Activated T-cell treated with anti-CD3 and anti-CD28 coated beads, Interleukin-2, amount 50 U/mL, for 72 hours (primary cell): ENCODE data around the gene VASP. TPM values are rescaled to one million over a fixed set of nuclear protein-coding genes. Genes with fewer than 3 reads are reported as not detected.

ENCODE experiments used
- ATAC-seq, 2 donors: fragments of 150-1000 bp; cut with Tn5 transposase; replicated peaks in 1 of 2; 2 replicates each; pipeline ENCODE4 v1.10.0; 2021; ENCODE audit warnings: moderate library complexity in 2 of 2, mild to moderate bottlenecking in 1 of 2
- DNase-seq, 2 donors: peaks; one replicate each; pipeline ENCODE4 v3.0.0; 2021 to 2022; ENCODE audit warnings: mixed read lengths in 1 of 2
- H3K27ac Mint-ChIP-seq: one replicate; pipeline ENCODE4 v1.8.0; 2022; ENCODE audit warnings: mild to moderate bottlenecking, moderate library complexity, mixed read lengths
- H3K27me3 Mint-ChIP-seq: one replicate; pipeline ENCODE4 v1.8.0; 2022; ENCODE audit warnings: low read depth, mixed read lengths
- H3K36me3 Mint-ChIP-seq, 2 donors: one replicate each; pipeline ENCODE4 v1.8.0; 2022; ENCODE audit warnings: mixed read lengths in 2 of 2, mild to moderate bottlenecking in 1 of 2; ENCODE audit not compliant: insufficient read depth in 2 of 2
- H3K4me1 Mint-ChIP-seq: one replicate; pipeline ENCODE4 v1.8.0; 2022; ENCODE audit warnings: low read depth, mixed read lengths
- H3K4me3 Mint-ChIP-seq, 2 donors: one replicate each; pipeline ENCODE4 v1.8.0; 2022; ENCODE audit warnings: mild to moderate bottlenecking in 2 of 2, mixed read lengths in 2 of 2, moderate library complexity in 2 of 2
- H3K9me3 Mint-ChIP-seq, 2 donors: one replicate each; pipeline ENCODE4 v1.8.0; 2022; ENCODE audit warnings: mixed read lengths in 2 of 2
- total RNA-seq, 2 donors: library from RNA; stranded (reverse); gene quantifications; one replicate each; pipeline ENCODE4 v1.2.3, GENCODE V29; 2022

VASP gene
- total RNA-seq, 2 donors from 2014 or later, result 120 to 133 TPM

DNA sequence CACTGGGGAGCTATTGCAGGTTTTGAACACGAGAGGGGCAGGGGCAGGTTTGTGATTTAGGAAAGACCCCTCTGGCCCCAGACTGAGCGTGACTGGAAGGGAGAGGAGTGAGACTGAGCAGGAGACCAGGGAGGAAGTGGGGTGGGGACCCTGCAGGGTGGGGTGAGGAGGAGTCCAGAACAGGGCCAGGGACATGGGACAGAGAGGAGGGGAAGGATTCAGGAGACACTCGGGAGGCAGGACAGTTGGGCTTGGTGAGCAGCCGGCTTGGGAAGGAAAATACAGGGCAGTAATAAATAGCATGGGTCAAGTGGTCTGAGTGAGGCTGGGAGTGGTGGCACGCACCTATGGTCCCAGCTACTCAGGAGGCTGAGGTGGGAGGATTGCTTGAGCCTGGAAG lies 30.1 kb upstream of the VASP start:
- ATAC-seq, result no peak
- DNase-seq, result no peak
- Mint-ChIP-seq H3K27ac (no peak overlapping the region), H3K27me3 (peaks cover 35% of the 10 kb centered on the region), H3K4me1 (peaks cover 39% of the 10 kb centered on the region), H3K4me3 (peak overlapping the region; percentile 52 to 74), H3K9me3 (no peaks in the 10 kb centered on the region), H3K36me3 (peaks cover 1 to 3% of the 10 kb centered on the region in 2 donors)

DNA sequence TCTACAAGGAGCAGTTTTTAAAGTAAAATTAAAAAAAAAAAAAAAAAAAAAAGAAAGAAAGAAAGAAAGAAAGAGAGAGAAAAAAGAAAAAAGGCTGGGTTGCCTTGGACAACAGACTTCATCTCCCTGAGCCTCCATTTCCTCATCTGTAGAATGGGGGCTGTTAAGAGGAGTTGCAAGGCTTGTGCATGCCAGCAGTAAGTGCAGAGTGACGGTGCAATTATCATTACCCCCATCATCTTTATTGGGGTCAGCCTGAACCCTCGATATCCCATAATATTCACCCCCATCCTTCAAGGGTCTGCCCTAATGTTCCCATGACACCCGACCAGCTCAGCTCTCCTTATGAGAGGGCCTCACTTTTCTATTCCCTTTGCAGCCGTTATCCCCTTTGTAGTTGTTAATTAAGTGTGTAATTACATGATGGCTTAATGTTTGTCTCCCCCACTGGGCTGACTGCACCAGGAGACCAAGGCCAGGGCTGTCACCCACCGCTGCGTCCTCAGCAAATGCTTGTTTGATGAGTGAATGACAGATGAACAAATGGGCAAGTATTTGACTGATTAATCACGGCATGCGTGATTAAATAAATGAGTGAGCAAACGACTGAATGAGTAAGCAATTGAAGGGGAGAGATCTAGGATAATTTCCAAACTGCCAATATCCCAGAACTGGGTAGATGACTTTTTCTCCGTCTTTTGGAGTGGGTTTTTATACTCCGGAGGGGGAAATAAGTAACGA lies 29.4 kb upstream of the VASP start:
- ATAC-seq, result peak; percentile 30
- Mint-ChIP-seq H3K27ac (peak overlapping the region; percentile 99), H3K36me3 (peaks cover 1 to 2% of the 10 kb centered on the region in 2 donors), H3K9me3 (no peaks in the 10 kb centered on the region), H3K4me3 (peak overlapping the region; percentile 66 to 67), H3K27me3 (peaks cover 28% of the 10 kb centered on the region), H3K4me1 (peaks cover 36% of the 10 kb centered on the region)
- DNase-seq, result peak in 1 of 2 donors; percentile 48

DNA sequence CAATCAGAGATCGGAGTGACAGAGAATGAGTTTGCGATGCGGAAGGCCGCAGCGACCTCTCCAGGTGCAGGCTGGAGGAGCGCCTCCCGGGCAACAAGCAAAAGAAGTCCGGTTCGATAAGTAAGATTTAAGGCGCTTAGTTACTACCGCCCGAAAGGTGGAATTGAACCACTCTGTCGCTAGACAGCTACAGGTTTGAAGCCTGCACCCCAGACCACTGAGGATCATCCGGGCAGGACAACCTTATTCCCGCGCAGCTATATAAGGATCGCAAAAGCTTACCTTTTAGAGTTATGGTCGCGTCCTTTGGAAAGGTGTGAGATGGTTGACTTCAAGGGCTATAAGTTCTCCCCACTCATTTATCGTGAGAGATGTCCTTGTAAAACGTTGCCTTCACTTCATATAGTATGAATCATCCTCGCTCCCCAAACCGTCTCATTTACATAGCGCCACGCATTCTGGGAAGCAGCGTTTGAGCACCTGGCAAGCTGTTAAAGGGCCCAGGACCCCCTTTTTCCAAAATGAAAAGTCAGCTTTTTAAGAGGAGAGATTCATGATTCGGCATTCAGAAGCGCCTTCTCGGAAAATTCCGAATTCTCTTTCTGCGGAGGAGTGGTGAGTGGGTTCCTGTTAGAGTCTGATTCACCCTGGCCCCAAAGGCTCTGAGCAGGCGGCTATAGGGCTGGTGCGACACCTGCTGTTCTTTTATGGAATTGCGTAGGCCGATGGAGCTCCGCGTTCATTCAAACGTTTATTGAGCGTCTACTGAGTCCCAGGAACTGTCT lies 28.6 kb upstream of the VASP start:
- Mint-ChIP-seq H3K27ac (peak overlapping the region; percentile 99), H3K9me3 (no peaks in the 10 kb centered on the region), H3K36me3 (peaks cover 0 to 1% of the 10 kb centered on the region in 2 donors), H3K4me3 (peak overlapping the region; percentile 66 to 67), H3K4me1 (peaks cover 34% of the 10 kb centered on the region), H3K27me3 (peaks cover 26% of the 10 kb centered on the region)
- peak; percentile 84 to 85 for ATAC-seq
- DNase-seq, result peak; percentile 90 to 92

DNA sequence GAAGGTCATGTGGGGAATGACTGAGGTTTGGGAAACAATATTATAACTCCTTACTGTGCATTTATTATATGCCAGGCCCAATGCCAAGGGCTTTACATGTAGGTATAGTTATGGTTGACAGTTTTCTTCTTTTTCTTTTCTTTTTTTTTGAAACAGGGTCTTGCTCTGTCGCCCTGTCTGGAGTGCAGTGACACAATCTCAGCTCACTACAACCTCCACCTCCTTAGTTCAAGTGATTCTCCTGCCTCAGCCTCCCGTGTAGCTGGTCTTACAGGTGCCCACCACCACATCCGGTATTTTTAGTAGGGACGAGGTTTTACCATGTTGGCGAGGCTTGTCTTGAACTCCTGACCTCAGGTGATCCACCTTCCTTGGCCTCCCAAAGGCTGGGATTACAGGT lies 24.2 kb upstream of the VASP start:
- H3K4me1 Mint-ChIP-seq, result peaks cover 37% of the 10 kb centered on the region
- ATAC-seq (no peak), DNase-seq (no peak)
- no peak overlapping the region for H3K27ac Mint-ChIP-seq
- no peaks in the 10 kb centered on the region for H3K36me3 Mint-ChIP-seq
- no peaks in the 10 kb centered on the region for H3K27me3 Mint-ChIP-seq
- no peaks in the 10 kb centered on the region for H3K9me3 Mint-ChIP-seq
- H3K4me3 Mint-ChIP-seq, result no peak overlapping the region

DNA sequence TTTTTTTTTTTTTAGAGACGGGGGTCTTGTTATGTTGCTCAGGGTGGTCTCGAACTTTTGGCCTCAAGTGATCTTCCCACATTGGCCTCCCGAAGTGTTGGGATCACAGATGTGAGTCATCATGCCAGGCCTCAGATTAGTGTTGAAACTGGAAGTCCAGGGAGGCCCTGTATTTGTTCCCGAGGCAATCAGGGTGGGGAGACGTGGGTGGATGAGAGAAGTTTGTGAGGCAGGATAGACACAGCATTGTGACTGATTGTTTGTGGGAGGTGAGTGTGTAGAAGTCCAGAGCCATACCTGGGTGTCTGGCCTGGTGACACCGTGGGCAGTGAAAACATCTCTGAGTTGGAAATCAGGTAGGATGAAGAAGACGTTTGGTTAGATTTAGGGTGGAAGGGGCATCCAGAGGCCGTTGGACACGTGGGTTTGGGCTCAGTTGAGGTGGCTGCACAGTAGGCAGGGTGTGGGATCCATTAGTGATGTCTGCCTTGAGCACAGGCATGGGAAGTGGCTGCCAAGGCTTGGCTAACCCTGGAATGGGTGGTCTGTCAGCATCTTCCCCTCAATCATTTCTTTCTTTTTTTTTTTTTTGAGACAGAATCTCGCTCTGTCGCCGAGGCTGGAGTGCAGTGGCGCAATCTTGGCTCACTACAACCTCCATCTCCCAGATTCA lies 22.9 kb upstream of the VASP start:
- no peak overlapping the region for H3K27ac Mint-ChIP-seq
- ATAC-seq (no peak), DNase-seq (no peak)
- peaks cover 10% of the 10 kb centered on the region for H3K27me3 Mint-ChIP-seq
- H3K9me3 Mint-ChIP-seq, result no peaks in the 10 kb centered on the region
- peaks cover 24% of the 10 kb centered on the region for H3K4me1 Mint-ChIP-seq
- no peaks in the 10 kb centered on the region for H3K36me3 Mint-ChIP-seq
- H3K4me3 Mint-ChIP-seq, result peak overlapping the region in 1 of 2 donors; percentile 3

DNA sequence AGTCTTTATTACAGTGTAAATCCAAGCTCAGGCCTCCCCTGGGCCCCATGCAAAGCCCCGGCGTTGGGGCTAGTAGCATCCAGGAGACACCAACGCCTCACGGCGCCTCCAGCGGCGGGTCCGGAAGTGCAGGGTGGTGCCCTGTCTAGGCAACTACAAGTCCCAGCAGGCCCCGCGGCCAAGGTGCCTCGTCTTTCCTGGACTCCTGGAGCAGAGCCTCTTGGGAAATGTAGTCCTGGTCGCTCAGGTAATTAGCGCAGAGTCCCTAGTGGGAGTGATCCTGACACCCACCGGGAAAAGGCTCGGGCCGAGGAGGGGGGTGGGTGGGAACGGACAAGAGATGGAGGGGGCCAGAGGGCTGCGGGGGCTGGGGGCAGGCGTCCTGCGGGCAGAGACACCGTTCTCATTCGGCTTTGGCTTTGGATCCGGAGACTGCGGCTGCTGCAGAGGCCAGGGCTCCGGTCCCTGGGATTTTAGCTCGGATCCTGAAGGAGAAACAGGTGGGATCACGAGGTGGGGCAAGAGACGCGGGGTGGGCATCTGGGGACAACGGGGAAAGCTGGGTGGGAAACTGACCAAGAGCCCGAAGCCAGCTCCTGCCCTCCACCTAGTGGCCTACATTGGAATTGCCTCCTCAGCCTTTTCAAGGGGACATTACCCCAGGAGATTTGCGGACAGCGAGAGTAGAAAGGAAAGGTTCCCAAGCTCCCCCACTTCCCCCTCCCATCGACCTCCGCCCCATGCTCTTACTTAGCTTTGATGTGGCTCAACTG lies 21.8 kb upstream of the VASP start:
- Mint-ChIP-seq H3K4me3 (peak overlapping the region; percentile 89 to 93), H3K36me3 (no peaks in the 10 kb centered on the region), H3K27me3 (peaks cover 10% of the 10 kb centered on the region), H3K9me3 (no peaks in the 10 kb centered on the region), H3K27ac (peak overlapping the region; percentile 74), H3K4me1 (peaks cover 20% of the 10 kb centered on the region)
- ATAC-seq (peak; percentile 99), DNase-seq (peak; percentile 98 to 99)

DNA sequence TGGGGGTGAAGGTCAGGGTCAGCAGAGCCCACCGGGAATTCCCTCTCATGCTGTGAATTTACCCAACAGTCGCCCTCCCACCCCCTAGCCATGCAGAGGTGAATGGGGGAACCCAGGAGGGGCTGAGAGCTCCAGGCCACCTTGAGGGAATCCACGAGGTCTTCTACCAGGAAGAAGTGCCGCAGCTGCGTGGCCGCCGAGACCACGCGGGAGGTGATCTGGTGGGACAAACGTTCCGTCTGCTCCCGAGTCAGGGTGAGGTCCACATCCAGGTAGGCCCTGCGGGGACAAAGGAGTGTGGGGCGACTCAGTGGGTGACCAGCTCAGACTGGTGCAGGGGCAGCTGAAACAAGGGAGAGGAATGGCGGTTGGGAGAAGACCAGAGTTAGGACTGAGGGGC lies 18.6 kb upstream of the VASP start:
- peaks cover 20% of the 10 kb centered on the region for H3K27me3 Mint-ChIP-seq
- H3K4me1 Mint-ChIP-seq, result peaks cover 34% of the 10 kb centered on the region
- ATAC-seq (no peak), DNase-seq (no peak)
- no peaks in the 10 kb centered on the region for H3K9me3 Mint-ChIP-seq
- H3K27ac Mint-ChIP-seq, result no peak overlapping the region
- H3K36me3 Mint-ChIP-seq, result no peaks in the 10 kb centered on the region
- no peak overlapping the region for H3K4me3 Mint-ChIP-seq

DNA sequence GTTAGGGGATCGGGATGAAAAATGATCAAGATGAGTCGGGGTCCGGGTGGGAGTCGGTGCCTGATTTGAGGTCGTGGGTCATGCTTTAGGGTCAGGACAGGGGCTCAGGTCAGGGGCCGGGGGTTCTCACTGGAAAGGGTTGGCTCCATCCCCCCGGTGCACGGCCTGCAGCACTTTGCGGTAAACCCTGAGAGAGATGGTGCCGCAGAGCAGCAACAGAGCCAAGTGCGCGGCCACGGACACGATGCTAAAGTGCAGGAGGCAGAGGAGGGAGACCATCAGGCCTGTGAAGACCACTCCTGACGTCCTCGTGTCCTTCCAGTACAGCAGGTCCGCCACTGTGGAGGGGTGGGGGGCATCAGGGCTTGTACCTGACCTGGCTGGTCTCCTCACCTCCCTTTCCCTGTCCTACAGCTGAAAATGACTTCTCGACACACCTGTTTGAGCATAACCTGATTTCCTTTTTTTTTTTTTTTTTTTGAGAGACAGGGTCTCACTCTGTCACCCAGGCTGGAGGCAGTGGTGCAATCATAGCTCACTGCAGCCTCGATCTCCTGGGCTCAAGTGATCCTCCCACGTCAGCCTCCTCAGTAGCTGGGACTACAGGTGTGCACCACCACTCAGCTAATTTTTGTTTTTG lies 17.9 kb upstream of the VASP start:
- no peak overlapping the region for H3K27ac Mint-ChIP-seq
- no peak overlapping the region for H3K4me3 Mint-ChIP-seq
- no peak for ATAC-seq
- no peak for DNase-seq
- H3K9me3 Mint-ChIP-seq, result no peaks in the 10 kb centered on the region
- H3K36me3 Mint-ChIP-seq, result no peaks in the 10 kb centered on the region
- H3K4me1 Mint-ChIP-seq, result peaks cover 30% of the 10 kb centered on the region
- peaks cover 25% of the 10 kb centered on the region for H3K27me3 Mint-ChIP-seq

DNA sequence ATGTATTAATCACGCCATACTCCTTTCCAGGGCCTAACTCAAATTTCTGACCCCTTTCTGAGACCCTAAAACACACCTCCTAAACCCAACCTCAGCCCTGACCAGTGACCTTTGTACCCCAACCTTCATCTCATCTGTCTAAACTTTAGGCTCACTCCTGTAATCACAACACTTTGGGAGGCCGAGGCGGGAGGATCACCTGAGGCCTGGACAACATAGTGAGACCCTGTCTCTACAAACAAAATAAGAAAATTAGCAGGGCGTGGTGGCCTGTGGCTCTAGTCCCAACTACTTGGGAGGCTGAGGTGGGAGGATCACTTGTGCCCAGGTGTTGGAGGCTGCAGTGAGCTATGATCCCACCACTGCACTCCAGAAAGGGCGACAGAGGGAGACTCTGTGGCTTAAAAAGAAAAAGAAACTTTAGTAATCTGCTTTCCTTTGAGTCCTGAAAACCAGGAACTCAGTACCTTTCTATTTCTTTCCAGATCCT lies 15.1 kb upstream of the VASP start:
- DNase-seq (no peak), ATAC-seq (no peak)
- H3K4me1 Mint-ChIP-seq, result peaks cover 31% of the 10 kb centered on the region
- H3K9me3 Mint-ChIP-seq, result no peaks in the 10 kb centered on the region
- H3K27ac Mint-ChIP-seq, result no peak overlapping the region
- peak overlapping the region; percentile 10 to 46 for H3K4me3 Mint-ChIP-seq
- no peaks in the 10 kb centered on the region for H3K36me3 Mint-ChIP-seq
- peaks cover 42% of the 10 kb centered on the region for H3K27me3 Mint-ChIP-seq

DNA sequence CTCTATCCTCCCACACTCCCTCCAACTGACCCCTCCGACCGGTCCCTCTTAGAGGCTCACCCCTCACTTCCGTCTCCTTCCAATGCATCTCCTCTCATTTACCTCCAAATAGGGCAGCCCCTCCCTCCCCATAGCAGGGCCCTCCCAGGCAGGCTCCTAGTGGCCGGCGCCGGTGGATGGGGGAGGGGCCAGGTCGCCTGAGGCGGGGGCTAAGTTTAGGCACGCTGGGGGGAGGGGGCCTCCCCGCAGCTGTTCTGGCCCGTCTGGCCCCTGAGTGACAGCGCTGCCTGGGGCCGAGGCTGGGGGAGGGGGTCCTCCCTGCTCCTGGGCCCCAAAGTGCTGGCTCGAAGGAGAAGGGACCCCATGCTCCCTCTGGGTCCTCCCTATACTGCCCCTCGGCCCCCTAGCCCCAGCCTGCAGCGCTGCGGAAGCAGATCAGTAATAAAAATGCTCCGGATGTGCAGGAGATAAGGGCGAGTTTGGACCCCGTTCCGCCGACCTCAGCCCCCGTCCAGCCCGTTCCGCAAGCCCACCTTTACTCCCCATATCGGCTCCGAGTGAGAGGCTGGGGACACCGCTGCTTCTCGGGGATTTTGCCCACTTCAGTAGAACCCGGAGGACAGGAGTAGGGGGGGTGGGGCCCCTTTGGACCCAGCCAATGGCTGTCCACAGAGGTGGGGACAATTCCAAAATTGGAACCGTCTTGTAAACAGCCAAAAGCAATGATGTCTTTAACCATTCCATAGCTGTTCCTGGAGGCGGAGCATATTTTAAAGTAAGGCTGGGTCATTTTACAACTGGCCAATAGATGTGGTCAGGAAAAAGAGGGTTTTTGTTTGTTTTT lies 14.4 kb upstream of the VASP start:
- Mint-ChIP-seq H3K4me3 (peak overlapping the region; percentile 76 to 78), H3K27ac (no peak overlapping the region), H3K27me3 (peaks cover 48% of the 10 kb centered on the region), H3K9me3 (no peaks in the 10 kb centered on the region), H3K36me3 (no peaks in the 10 kb centered on the region), H3K4me1 (peaks cover 38% of the 10 kb centered on the region)
- DNase-seq (no peak), ATAC-seq (no peak)

DNA sequence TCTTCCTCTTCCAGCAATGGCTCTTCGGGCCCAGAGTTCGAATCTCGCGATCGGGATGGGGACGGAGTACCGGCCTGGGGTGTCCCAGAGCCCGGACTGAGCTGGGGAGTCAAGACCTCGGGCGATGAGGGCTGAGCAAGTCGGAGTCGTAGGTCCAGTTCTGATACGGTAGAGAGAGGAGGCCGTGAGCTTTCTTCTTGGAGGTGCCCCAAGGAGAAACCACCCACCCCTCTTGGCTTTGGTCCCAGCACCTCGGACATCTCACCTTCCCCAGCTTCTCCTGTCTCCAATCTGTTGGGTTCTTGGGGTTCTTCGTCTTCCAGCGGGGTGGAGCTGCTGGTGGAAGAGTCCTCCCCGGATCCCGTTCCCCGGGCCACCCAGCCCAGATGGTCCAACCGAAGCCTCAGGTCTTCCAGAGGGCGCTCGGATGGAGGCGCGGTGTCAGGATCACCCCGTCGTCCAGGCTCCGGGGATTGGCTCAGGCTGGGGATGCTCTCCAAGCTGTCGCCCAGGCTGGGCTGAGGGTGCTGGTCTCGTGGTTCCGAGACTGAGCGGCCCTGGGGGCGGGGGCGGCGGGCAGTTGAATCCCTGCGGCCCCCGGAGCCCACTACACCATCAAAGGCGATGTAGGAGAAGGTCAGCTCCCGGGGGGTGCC lies 12.9 kb upstream of the VASP start:
- H3K27ac Mint-ChIP-seq, result no peak overlapping the region
- no peak for ATAC-seq
- no peaks in the 10 kb centered on the region for H3K9me3 Mint-ChIP-seq
- DNase-seq, result no peak
- H3K27me3 Mint-ChIP-seq, result peaks cover 47% of the 10 kb centered on the region
- no peak overlapping the region for H3K4me3 Mint-ChIP-seq
- H3K36me3 Mint-ChIP-seq, result no peaks in the 10 kb centered on the region
- peaks cover 49% of the 10 kb centered on the region for H3K4me1 Mint-ChIP-seq
